Effector CD4-positive, alpha-beta T cell (primary cell): ENCODE measurements around the gene DHRS3.
"Not testable (repeated sequence)": the region's sequence is repeated elsewhere in the genome, so short reads cannot be mapped to it uniquely, and the experiment has no call there.

Experiments used
- DNase-seq: peaks from one replicate; pipeline ENCODE4 v3.0.0-alpha.2; 2020
- total RNA-seq: gene quantifications from one replicate; lab custom pipeline; 2026; lab: John Stamatoyannopoulos, UW

DHRS3 gene, protein sequence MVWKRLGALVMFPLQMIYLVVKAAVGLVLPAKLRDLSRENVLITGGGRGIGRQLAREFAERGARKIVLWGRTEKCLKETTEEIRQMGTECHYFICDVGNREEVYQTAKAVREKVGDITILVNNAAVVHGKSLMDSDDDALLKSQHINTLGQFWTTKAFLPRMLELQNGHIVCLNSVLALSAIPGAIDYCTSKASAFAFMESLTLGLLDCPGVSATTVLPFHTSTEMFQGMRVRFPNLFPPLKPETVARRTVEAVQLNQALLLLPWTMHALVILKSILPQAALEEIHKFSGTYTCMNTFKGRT
- total RNA-seq = 26.1 reads per million, percentile 53 among the genes with 10 or more reads in this experiment

DNA sequence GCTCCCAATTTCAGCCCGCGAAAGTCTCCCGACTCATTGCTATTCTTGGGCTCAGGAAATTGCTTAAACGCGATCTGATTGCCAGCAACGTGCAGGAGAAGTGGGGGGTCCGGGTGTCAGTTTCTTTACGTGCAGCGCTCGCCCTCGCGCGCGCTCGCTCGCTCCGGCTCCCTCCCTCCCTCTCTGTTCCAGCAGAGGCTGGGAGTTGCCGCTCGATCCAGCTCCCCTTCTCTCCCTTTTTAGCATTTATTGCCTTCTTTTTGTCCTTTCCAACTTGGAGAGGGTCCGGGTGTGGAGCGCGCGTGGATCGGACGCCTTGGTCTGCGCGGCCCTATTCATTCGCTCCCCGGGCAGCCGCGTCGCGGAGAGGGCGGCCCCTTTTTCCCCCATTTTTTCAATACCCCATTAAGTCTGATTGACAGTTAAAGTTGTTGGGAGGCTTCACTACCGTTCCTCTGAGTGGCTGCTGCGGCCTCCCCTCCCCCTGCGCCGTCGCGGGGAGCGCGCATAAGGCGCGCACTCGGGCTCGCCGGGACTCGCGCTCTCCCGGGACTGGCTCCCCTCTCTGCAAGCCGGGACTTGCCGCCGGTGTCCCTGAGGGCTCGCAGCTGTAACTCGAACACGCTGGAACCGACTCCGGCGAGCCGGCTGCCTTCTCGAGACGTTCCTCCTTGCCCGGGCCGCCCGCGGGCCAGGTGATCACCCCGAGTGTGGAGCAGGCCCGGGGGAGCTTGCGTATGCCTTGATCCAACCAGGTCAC is at the start of gene DHRS3:
Gene DHRS3 (minus strand): TSS at position 310 of the 760 bp plus-strand sequence. CDS start 862 bp downstream, outside the sequence.
- peak; percentile 52 for DNase-seq

DNA sequence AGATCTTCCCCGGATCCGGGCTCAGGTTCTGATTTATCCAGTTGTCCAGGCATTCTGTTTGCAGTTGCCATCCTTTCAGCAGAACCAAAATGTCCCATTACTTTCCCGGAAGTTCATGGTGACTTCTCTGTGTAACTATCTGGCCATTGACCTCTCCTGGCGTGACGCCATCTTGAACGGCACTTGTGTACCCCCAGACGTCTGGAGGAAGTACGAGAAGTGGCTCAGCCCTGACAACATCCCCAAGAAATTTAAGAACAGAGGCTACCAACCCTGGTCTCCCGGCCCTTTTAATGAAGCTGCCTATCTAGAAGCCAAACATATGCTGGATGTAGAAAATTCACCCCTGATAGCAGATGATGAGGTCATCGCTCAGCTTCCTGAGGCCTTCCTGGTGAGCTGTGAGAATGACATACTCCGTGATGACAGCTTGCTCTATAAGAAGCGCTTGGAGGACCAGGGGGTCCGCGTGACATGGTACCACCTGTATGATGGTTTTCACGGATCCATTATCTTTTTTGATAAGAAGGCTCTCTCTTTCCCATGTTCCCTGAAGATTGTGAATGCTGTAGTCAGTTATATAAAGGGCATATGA is 48.2 kb upstream of the DHRS3 start:
- DNase-seq = no peak

DNA sequence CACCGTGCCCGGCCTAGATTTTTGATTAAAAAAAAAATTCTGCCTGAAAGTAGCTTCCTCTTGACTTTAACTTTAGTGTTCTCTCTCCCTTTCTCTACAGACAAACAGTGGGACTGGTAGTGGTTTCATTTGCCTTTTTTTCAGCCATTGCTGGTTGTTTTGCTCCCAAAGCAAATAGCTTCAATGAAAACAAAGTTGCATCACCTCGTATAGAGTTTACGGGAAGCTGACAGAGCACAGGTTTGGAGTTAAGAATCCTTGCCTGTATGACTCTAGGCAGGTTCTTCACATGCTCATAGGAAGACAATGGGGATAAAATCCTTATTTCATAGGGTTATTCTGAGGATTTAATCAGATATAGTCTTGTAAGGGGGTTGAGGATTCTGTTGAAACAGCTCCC is 47.5 kb upstream of the DHRS3 start:
- DNase-seq = no peak

DNA sequence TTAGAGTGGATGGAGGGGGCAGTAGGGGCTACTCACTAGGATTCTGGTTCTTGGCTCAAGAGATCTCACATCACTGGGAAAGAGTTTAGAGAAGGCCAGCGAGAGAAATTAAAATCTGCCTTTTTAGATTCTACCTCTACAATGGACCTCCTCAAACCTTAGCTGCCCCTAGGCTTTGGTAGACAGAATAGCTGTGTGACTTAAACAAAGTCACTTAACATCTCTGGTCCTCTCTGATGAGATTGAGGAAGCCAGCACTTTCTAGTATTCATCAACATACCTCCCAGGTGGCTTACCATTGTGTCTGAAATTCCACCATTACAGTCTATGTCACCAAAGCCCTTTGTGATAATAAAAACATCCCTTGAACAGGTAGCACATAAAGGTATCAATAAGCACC is 44.5 kb upstream of the DHRS3 start:
- no peak for DNase-seq

DNA sequence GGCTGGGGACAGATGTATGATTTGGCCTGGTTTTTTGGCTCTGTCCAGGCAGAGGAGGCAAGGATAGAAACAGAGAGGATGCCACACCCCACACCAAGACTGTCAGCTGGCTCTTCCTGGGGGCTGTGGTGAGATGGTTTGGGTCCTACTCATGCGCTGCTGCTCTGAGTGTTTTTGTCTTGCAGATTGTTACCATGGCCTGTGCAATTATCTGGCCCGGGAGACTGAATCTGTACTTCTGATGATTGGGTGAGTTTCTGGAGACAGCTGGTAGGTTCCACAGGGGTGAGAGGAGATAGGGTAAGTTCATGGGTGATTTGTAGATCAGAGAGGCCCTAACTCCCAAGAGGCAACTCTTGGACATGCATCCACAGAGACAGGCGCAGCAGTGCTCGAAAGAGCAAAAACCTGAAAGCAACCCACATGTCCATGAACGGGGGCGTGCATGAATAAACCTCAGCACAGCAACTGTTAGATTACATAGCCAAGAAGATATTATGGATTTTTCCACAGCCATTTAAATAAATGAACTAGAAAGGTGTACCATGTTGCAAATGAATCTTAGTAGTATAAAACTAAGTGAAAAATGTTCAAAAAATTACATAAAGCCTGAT is 43.7 kb upstream of the DHRS3 start:
- DNase-seq = no peak

DNA sequence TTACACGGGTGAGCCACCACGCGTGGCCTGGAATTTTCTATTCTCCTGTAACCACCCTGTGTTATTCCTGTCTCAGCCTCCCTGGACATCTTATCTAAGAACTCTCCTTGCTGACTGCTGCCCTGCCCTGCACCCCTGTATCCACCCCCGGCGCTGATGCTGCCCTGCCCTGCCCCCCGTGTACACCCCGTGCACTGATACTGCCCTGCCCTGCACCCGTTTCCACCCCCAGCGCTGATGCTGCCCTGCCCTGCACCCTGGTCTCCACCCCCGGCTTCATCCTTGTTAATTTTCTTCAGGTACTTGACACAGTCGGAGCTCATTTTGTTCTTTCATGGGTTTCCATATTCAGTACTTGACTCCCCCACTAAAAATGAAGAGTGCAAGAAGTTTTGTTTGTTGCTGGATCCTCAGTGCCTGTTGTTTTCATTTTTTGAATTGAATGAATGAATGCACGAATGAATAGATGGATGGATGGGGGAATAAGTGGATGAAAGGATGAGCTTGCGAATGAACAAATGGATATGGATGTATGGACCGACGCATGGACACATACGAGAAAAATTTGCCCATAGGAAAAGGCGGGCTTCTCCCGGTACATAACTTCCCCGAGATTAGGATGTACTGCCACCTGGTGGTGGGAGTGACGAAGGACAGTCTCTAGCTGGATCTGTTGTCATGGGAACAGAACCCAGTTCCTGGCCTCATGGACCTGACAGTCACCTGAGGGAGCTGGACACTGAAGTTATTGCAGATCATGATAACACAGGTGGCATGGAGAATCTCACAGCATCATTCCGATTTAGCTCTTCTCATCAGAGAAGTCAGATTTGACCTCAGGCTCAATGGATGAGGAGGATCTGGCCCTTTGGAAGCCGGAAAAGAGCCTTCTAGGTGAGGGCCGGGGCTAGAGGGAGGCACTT is 40.8 kb upstream of the DHRS3 start:
- peak; percentile 68 for DNase-seq

DNA sequence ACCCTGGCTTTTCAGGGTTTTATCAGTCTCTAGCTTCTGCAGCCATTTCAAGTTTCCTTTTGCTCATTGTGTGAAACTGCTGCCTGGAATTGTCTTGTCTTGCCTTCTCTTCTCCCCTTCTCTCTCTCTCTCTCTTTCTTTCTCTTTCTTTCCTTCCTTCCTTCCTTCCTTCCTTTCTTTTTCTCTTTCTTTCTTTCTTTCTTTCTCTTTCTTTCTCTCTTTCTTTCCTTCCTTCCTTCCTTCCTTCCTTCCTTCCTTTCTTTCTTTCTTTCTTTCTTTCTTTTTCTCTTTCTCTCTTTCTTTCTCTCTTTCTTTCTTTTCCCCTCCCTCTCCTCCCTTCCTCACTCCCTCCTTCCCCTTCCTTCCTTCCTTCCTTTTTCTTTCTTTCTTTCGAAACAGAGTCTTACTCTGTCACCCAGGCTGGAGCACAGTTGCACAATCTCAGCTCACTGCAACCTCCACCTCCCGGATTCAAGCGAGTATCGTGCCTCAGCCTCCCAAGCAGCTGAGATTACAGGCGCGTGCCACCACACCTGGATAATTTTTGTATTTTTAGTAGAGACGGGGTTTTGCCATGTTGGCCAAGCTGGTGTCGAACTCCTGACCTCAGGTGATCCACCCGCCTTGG is 40.0 kb upstream of the DHRS3 start:
- not testable (repeated sequence) for DNase-seq

DNA sequence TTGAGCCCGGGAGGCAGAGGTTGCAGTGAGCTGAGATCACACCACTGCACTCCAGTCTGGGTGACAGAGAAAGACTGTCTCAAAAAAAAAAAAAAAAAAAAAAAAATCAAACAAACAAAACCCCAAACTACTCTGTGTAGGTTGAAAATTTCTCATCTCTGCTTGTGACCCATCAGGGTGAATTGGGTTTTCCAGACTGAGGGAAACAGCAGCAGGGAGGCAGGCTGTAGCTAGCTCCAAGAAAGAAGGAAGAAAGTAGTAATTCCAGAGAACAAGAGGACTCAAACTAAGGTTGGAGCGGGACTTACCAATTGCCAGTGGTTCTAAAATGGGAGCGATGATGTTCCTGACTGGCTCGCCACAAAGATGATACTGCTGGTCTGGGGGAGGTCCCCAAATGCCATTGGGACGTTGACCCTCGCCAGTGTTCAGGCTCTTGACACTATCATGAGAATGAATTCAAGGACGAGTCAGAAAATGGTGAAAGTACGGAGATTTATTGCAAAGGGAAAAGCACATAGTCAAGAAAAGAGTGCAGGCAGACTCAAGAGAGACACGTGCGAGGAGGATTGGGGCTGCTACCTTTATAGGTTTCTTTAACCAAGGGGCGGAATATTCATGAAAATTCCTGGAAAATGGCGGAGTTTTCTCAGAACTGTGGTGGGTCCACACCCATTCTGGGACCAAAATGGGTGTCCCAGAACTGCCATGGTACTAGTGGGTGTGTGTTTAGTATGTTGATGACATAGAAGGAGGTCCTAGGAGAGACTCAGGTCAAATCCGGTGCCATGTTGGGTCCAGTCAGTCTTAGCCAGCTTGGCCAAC is 39.3 kb upstream of the DHRS3 start:
- DNase-seq = no peak

DNA sequence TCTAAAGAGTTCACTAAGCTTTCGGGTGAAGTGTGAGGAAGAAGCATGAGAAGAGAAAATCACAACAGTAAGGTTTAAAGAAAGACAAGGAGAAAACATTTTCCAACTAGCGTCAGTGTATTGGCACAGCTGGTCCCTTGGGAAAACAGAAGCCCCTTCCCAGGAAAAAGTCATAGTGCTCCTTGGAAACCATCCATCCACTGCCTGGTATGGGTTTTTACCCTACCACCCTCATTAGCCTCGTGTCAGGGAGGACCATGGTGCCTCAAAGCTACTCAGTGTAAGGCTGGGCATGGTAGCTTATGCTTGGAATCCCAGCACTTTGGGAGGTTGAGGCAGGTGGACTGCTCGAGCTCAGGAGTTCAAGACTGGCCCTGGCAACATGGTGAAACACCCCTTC is 38.6 kb upstream of the DHRS3 start:
- no peak for DNase-seq

DNA sequence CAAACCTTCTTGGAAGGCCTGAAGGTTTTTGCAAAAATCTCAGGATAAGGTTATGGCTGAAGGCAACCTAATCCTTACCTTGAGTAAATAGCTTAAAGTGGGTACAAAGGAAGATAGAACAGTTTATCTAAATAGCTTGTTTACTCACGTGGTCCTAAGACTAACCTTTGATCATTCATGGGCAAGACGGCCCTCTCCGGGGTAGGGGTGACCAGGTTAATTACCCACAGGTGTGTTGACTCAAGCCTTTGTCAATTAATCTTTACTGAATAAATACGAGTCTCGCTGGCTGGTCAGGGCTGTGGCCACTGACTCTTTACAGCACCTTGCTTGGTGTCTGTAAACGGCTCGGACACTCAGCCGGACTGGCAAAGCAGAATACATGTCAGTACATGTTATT is 36.6 kb upstream of the DHRS3 start:
- no peak for DNase-seq

DNA sequence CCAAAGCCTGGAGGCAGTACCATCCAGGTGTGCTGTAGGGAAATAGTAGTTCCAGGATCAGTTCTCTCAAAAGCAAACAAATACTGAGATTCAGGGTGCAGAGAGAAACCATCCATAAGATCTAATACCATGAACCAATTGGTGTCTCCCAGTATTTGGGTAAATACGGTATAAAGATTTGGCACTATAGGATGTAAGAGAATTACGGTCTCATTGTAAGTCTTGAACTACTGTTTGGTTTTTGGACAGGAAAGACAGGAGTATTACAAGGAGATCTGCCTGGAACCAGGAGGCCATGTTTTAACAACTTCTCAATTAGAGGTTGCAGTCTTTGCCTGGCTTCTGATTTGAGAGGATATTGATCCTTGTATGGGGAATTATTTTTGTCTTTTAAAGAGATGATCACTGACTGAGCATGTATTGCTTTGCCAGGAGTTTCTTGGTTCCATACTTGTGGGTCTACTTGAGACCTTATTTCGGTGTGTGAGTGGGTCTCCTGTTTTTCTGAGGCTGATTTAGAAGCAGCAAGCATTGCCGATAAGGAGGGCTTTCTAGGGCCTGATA is 36.1 kb upstream of the DHRS3 start:
- DNase-seq = no peak

DNA sequence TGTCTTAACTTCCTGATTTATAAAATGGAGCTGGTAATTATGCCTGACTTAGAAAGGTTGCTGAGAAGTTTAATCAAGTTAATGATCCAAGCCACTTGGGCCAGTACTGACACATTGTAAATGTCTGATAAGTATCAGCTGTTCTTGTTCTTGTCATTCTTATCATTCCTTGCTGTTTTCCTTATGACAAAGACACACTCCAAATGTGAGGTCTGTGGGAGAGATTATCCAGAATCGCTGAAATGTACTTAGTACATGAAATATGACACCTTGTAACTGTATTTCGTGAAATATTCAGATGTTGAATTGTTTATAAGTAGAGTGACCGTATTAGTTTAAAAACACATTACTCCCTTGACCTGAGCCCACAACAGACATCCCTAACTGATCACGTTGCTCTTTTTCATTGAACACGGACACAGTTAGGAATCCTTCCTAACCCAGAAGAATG is 32.0 kb upstream of the DHRS3 start:
- no peak for DNase-seq

DNA sequence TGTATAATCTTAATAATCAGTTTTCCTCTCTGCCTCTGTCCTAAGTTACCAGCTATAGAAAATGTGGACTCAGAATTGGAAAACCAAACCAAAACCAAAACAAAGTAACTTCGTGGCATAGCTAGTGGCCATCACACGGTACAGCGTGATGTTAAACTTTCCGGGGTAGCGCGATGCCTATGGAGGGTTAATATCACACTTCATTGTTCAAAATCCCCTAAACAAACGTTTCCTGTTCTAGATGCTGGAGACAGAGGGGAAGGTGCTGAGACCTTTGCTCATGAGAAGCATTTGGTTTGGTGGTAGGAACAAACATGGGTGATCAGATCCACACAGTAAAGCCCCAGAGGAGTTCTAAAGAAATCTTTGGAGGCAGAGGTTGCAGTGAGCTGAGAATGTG is 30.7 kb upstream of the DHRS3 start:
- DNase-seq = no peak

DNA sequence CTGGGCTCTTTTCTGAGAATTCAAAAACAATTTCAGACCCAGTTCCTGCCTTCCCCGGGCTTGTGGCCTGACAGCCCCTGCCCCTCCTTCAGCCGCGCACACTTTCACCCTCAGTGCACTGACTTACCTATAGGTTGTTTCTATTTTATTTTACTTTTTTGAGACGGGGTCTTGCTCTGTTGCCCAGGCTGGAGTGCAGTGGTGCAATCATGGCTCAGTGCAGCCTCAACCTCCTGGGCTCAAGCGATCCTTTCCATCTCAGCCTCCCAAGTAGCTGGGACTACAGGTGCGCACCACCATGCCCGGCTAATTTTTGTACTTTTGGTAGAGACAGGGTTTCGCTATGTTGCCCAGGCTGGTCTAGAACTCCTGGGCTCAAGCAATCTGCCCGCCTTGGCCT is 27.4 kb upstream of the DHRS3 start:
- DNase-seq = not testable (repeated sequence)

DNA sequence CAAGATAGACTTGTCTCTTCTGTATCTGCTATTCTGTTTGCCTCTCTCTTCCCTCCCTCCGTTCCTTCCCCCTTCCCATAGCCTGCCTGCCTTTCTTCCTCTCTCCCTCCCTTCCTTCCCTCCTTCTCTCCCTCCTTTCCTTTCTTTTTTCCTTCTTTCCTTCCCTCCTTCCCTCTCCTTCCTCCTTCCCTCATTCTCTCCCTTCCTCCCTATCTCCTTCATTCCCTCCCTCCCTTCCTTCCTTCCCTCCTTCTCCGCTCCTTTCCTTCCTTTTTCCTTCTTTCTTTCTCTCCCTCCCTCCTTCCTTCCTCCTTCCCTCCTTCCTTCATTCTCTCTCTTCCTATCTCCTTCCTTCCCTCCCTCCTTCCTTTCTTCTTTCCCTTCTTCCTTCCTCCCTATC is 26.8 kb upstream of the DHRS3 start:
- no peak for DNase-seq

DNA sequence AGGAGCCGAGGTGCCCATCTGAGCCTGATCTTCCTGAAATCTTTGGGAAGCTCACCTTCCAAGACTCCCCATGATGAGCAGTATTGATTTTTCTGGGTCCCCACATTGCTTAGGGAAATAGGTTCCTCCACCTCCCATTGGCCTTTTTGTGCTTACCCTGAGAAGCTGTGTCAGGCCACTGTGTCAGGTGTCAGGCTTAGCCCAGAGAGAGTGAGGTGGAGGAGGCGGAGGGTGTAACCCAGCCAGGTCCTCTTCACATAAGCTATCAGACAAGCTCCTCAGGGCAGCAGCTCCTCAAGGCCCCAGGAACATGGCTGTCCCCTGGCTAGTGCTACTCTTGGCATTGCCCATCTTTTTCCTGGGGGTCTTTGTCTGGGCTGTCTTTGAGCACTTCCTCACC is 26.2 kb upstream of the DHRS3 start:
- DNase-seq = no peak

DNA sequence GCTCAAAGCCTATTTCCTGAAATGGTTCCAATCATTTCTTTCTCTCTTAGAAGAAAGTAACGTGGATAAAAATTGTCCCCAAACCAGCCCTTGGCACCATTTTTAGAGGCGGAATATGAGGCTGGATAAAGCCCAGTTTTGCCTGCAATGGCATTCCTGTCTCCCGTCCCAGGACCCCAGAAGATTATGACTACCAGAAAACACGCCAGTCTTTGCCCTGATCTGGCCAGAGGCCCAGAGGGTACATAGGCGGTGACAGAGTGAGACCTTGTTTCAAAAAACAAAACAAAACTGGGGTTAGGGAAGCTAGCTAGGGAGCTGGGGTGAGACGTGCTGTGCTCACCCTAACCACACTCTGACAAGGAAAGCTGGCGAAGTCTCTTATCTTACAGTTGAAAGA is 25.8 kb upstream of the DHRS3 start, which contains the start of gene AADACL4:
Gene AADACL4 (plus strand): TSS at position 301 of the 400 bp plus-strand sequence. CDS start 462 bp downstream, outside the sequence.
- no peak for DNase-seq

DNA sequence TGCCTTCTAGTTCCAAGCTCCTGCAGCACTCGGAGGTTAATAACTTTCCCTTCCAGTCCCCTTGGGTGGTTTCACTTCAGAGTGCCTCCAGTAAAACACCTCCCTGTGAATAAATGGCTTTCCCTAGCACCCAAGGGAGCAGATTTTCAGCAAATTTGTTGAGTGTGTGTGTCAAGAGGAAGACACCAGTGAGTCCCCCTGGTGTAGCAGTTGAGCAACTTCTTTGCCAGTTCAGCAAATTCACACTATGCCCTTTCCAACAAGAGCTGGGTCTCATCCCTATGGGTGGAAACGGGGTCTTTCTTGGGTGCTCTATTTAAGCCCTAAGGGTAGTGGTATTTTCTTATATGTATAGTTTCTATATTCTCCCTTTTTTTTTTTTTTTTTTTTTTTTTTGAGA is 25.1 kb upstream of the DHRS3 start:
- no peak for DNase-seq

DNA sequence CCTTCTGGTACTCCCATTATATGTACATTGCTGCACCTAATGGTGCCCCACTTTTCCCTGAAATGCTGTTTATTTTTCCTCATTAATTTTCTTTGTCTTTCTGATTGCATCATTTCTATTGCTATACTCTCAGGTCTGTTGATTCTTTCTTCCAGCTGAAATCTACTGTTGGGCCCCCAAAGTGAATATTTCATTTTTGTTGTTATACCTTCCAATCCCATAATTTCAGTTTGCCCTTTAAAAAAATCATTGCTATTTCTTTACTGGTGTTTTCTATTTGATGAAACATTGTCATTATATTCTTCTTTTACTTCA is 22.9 kb upstream of the DHRS3 start:
- DNase-seq = no peak

DNA sequence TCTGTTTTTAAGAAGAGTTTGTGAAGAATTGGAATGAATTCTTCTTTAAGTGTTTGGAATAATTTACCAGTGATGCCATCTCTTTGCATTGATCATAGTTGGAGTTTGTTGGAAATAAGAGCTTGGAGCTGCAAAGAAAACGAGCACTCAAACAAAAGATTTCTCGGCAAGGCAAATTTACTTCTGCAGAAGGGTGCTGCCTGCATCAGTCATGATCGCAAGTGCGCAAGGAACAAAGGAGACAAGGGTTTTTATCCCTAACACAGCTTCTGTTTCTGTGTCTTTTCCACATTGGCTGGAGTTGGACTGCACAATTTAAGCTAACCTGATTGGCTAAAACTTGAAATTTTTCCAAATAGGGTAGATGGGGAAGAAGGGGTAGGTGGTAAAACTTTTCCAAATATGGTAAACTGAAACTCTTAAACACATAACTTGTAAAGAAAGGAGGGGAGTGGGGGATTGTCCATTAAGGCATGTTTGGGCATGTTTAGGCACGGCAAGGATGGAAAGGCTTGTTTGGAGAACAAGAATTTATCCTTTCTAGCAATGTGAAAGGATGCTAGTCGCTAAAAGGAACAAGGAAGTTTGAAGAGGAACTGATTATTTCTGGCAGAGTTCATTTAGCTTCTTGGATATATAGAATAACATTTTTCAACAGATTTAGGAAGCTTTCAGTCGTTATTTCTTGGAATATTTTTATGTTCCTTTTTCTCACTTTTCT is 22.4 kb upstream of the DHRS3 start:
- no peak for DNase-seq
